Adrenal gland (tissue), 12 donors: Measurements from ENCODE around the gene SLC25A23. TPM values are rescaled to one million over a fixed set of nuclear protein-coding genes. Genes with fewer than 3 reads are reported as not detected.

Experiments used
- DNase-seq, 7 donors: peaks; one replicate each; pipeline ENCODE4 v3.0.0-alpha.2; 2019 to 2020
- H3K27ac ChIP-seq, 5 donors: fragments of 200-600 bp; sonication (generic) in 4 of 5; 1 replicate in 3 of 5; 2 replicates in 2 of 5; pipeline versions ENCODE4 v1.5.1 to v1.8.0; 2016 to 2020; ENCODE audit warnings: mild to moderate bottlenecking in 1 of 5
- H3K27me3 ChIP-seq: fragments of 200-600 bp; 2 replicates; pipeline ENCODE4 v1.8.0; 2021
- H3K36me3 ChIP-seq, 2 donors: fragments of 200-600 bp; replicated peaks in 1 of 2; 1 replicate in 1 of 2; 2 replicates in 1 of 2; pipeline versions ENCODE4 v1.5.1 to v1.8.0; 2018 to 2022
- H3K4me1 ChIP-seq, 2 donors: fragments of 200-600 bp; replicated peaks in 1 of 2; 1 replicate in 1 of 2; 2 replicates in 1 of 2; pipeline versions ENCODE4 v1.5.1 to v1.8.0; 2018 to 2021
- H3K4me3 ChIP-seq, 4 donors: fragments of 200-600 bp; sonication (generic) in 3 of 4; one replicate each; pipeline ENCODE4 v1.5.1; 2016 to 2018
- H3K9me3 ChIP-seq, 3 donors: fragments of 200-600 bp; sonication (generic) in 1 of 3; replicated peaks in 1 of 3; 1 replicate in 2 of 3; 2 replicates in 1 of 3; pipeline versions ENCODE4 v1.5.1 to v1.8.0; 2016 to 2021
- CTCF ChIP-seq, 6 experiments: fragments of 450-650 bp in 4 of 6; fragments of 200-600 bp in 2 of 6; sonication (generic) in 1 of 6; IDR thresholded peaks; 1 replicate in 5 of 6; 2 replicates in 1 of 6; pipeline versions ENCODE4 v1.5.1 to v1.8.0; 2016 to 2021; ENCODE audit warnings: antibody characterized with exemption in 6 of 6, mild to moderate bottlenecking in 2 of 6, moderate library complexity in 1 of 6
- POLR2A ChIP-seq, 2 donors: fragments of 450-650 bp; IDR thresholded peaks; one replicate each; pipeline ENCODE4 v1.6.1; 2017; ENCODE audit warnings: antibody characterized with exemption in 2 of 2, mild to moderate bottlenecking in 2 of 2, moderate library complexity in 1 of 2
- WGBS, 4 donors: extraction: QIAGEN DNeasy Blood & Tissue Kit in 2 of 4; methylation state at CpG; one replicate each; pipeline versions ENCODE4 v1.1.5 to v1.1.7; 2013 to 2017; 5-methylcytosine and 5-hydroxymethylcytosine counted together
- intact Hi-C, 2 donors: fragments of 100-400 bp; cut with DNase I; formaldehyde crosslinking; loops; one replicate each; pipeline versions ENCODE4 v1.14.1 to v1.15.0; 2022 to 2023
- polyA plus RNA-seq, 3 donors: library from polyadenylated mRNA; stranded (reverse); fragments of 200-250 nt in 2 of 3; fragments of 350-450 nt in 1 of 3; fragmentation: Illumina TruSeq in 1 of 3; extraction: RNeasy Lipid Tissue Mini Kit (QIAGEN cat#74804) in 1 of 3; gene quantifications; one replicate each; pipeline ENCODE4 v1.2.3, GENCODE V29; 2013 to 2014
- total RNA-seq, 9 donors: library from RNA; depleted of rRNA in 4 of 9; stranded (reverse); fragments of >200 nt in 4 of 9; fragments of 120-200 nt in 1 of 9; fragmentation: NEBNext Ultra II Directional in 1 of 9; extraction: Animal tissue kit (Norgen Biotek cat#: 25700) in 1 of 9; gene quantifications; one replicate each; pipeline versions ENCODE4 v1.1.0 to v1.2.4, GENCODE V29; 2013 to 2023
- donor health status: healthy with polysubstance abuse.
- donor health status: Bipolar disorder and iron deficiency.
- donor health status: DM: yes; HTN: yes; CAD: no.
- donor health status: DM: no; HTN: no; CAD: no.
- donor health status: DM: no; HTN: no; CAD: no.
- donor health status: DM: yes; HTN: yes; CAD: no.

The SLC25A23 gene
- total and polyA plus RNA-seq, 12 donors = 41.2 to 189 (median 69.1) TPM

- no peak for DNase-seq
- no peaks in the 10 kb centered on the region for H3K4me1 ChIP-seq
- H3K36me3 ChIP-seq = peaks cover 0 to 3% of the 10 kb centered on the region in 2 donors
- H3K27me3 ChIP-seq = no peaks in the 10 kb centered on the region
- no peak overlapping the region for H3K27ac ChIP-seq
- intact Hi-C loops = no loop called here
- WGBS, 4 donors = 87 to 98% (median 93%) methylated on average over 3 of the region's 3 CpGs
- no peaks in the 10 kb centered on the region for H3K9me3 ChIP-seq
- TF ChIP-seq POLR2A (IDR thresholded peaks at IDR 0.05) (no peak), CTCF (IDR thresholded peaks at IDR 0.05) (no peak)
- no peak overlapping the region for H3K4me3 ChIP-seq
These were observed 11.5 kb downstream of the SLC25A23 start for GRCh38 chr19:6448045-6448444.

- Histone ChIP-seq H3K27me3 (no peaks in the 10 kb centered on the region), H3K36me3 (no peaks in the 10 kb centered on the region), H3K4me3 (no peak overlapping the region), H3K27ac (no peak overlapping the region), H3K9me3 (no peaks in the 10 kb centered on the region), H3K4me1 (no peaks in the 10 kb centered on the region)
- no peak for DNase-seq
- WGBS, 4 donors = 90 to 98% (median 96%) methylated on average over 3 of the region's 3 CpGs
- TF ChIP-seq CTCF (IDR thresholded peaks at IDR 0.05) = no peak
- no peak for TF ChIP-seq POLR2A (IDR thresholded peaks at IDR 0.05)
- intact Hi-C loops = no loop called here
These were observed 13.1 kb downstream of the SLC25A23 start for GRCh38 chr19:6446452-6446851.

- Histone ChIP-seq H3K27ac (no peak overlapping the region), H3K4me1 (no peaks in the 10 kb centered on the region), H3K4me3 (no peak overlapping the region), H3K36me3 (no peaks in the 10 kb centered on the region), H3K9me3 (no peaks in the 10 kb centered on the region), H3K27me3 (no peaks in the 10 kb centered on the region)
- no peak for TF ChIP-seq CTCF (IDR thresholded peaks at IDR 0.05)
- TF ChIP-seq POLR2A (IDR thresholded peaks at IDR 0.05) = no peak
- DNase-seq = no peak
- WGBS, 4 donors = 90 to 93% (median 92%) methylated on average over 7 to 13 of the region's 13 CpGs
- intact Hi-C loops = no loop called here
These were observed 15.6 kb downstream of the SLC25A23 start for GRCh38 chr19:6443986-6444385.

- no peak overlapping the region for H3K4me3 ChIP-seq
- H3K9me3 ChIP-seq = no peaks in the 10 kb centered on the region
- no peak for DNase-seq
- no peaks in the 10 kb centered on the region for H3K4me1 ChIP-seq
- intact Hi-C loops = no loop called here
- TF ChIP-seq POLR2A (IDR thresholded peaks at IDR 0.05) (no peak), CTCF (IDR thresholded peaks at IDR 0.05) (no peak)
- 85 to 95% (median 88%) methylated on average over 8 to 13 of the region's 13 CpGs for WGBS, 4 donors
- H3K36me3 ChIP-seq = no peaks in the 10 kb centered on the region
- no peak overlapping the region for H3K27ac ChIP-seq
- no peaks in the 10 kb centered on the region for H3K27me3 ChIP-seq
These were observed 17.4 kb downstream of the SLC25A23 start for GRCh38 chr19:6442087-6442688.
